ENCODE data around the gene BRAT1.
"Not testable (repeated sequence)": the region's sequence is repeated elsewhere in the genome, so short reads cannot be mapped to it uniquely, and the experiment has no call there.

BRAT1 gene

GRCh38 chr7:2541291-2542010 lies 13.9 kb downstream of the BRAT1 start:
- no peak for DNase-seq (ENCODE audit: low read depth)
- no peak for TF ChIP-seq CTCF (conservative IDR thresholded peaks at IDR 0.05; ENCODE audit: low read depth, low read length)
- no peak overlapping the region for H3K4me3 ChIP-seq (ENCODE audit: low read depth, low read length)

- DNase-seq (ENCODE audit: low read depth), result no peak
- no peak overlapping the region for H3K4me3 ChIP-seq (ENCODE audit: low read depth, low read length)
- no peak for TF ChIP-seq CTCF (conservative IDR thresholded peaks at IDR 0.05; ENCODE audit: low read depth, low read length)
Observed at GRCh38 chr7:2540641-2541051, 14.7 kb downstream of the BRAT1 start.

DNA sequence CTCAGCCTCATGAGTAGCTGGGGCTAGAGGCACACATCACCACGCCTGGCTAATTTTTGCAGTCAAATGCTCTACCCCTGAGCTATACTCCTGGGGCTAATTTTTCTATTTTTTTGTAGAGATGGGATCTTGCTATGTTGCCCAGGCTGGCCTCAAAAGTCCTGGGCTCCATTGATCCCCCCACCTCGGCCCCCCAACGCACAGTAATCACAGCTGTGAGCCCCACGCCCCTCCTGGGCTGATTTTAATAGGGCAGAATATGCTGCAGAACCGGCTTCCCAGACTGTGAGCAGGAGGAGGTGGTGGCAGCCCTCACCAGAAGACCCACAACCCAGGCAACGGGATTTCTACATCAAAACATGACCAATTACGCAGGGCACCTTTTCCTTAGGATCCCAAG lies 15.2 kb downstream of the BRAT1 start:
- no peak for TF ChIP-seq CTCF (conservative IDR thresholded peaks at IDR 0.05; ENCODE audit: low read depth, low read length)
- DNase-seq (ENCODE audit: low read depth), result no peak
- no peak overlapping the region for H3K4me3 ChIP-seq (ENCODE audit: low read depth, low read length)

DNA sequence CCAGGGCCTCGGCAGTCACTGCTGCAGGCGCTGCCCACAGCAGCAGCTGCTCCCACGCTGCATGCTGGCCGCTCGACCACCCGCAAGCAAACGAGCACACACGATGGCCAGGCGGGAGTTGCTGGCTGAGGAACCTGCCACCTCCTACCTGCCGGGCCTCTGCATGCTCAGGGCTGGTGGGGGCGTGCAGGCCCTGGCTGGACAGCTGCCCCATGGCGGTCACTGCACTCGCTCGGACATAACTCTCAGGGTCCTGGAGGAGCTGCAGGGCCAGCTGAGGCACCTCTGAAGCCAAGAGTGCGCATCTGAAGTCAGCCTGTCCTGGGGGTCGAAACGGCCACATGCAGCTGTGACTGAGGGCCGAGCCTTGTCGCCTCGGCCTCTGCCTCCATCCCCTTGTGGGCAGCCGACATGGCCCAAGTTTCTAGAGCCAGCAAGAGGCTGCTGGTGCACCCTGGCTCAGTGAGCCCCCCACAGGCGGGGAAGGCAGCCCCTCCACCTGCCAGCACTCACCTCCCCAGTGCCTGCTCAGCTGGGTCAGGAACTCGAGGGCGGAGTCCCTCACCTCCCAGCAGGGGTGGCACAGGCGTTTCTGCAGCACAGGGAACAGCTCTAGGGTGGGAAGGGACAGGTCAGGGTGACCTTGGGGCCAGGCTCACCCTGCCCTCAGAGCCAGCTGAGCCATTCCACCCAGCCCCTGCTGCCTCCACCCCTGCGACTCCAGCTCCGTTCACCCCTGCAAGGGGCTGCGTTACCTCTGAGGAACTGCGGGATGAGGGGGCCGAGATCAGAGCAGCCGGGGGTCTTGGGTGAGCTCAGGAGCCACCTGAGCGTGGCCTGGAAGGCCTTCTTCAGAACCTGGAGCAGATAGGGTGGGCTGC lies 16.1 kb downstream of the BRAT1 start:
- DNase-seq (ENCODE audit: low read depth), result no peak
- no peak overlapping the region for H3K4me3 ChIP-seq (ENCODE audit: low read depth, low read length)
- TF ChIP-seq CTCF (conservative IDR thresholded peaks at IDR 0.05; ENCODE audit: low read depth, low read length), result no peak

GRCh38 chr7:2537981-2538851 lies 17.1 kb downstream of the BRAT1 start:
- H3K4me3 ChIP-seq (ENCODE audit: low read depth, low read length), result no peak overlapping the region
- TF ChIP-seq CTCF (conservative IDR thresholded peaks at IDR 0.05; ENCODE audit: low read depth, low read length), result no peak
- no peak for DNase-seq (ENCODE audit: low read depth)

DNA sequence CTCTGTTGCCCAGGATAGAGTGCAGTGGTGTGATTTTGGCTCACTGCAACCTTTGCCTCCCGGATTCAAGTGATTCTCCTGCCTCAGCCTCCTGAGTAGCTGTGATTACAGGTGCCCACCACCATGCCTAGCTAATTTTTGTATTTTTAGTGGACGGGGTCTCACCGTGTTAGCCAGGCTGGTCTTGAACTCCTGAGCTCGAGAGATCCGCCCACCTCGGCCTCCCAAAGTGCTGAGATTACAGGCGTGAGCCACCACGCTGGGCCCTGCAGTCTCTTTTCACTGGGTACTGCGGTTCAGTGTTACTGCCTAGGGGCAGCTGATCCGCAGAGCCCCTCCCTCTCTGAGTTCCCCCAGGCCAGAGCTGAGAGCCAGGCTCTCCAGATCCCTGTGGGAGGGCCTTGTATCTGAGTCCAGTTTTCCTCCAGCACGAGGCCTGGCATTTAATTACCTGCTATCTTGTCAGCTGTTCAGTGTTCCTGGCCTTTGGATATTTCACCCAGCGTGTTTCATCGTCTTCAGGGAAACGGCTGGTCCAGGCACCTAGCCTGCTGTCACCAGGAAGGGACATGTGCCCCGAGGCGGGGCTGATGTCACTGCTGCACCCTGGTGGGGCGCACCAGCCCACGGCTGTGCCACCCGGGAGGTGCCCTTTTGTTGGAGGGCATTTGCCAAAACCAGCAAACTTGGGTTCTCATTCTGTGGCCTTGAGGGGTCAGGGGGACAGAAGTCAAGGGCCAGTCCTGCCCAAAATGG lies 19.3 kb downstream of the BRAT1 start:
- H3K4me3 ChIP-seq (ENCODE audit: low read depth, low read length); DNase-seq (ENCODE audit: low read depth): not testable (repeated sequence)

GRCh38 chr7:2534214-2534613 lies 21.1 kb downstream of the BRAT1 start:
- not testable (repeated sequence) for DNase-seq (ENCODE audit: low read depth); H3K4me3 ChIP-seq (ENCODE audit: low read depth, low read length)

DNA sequence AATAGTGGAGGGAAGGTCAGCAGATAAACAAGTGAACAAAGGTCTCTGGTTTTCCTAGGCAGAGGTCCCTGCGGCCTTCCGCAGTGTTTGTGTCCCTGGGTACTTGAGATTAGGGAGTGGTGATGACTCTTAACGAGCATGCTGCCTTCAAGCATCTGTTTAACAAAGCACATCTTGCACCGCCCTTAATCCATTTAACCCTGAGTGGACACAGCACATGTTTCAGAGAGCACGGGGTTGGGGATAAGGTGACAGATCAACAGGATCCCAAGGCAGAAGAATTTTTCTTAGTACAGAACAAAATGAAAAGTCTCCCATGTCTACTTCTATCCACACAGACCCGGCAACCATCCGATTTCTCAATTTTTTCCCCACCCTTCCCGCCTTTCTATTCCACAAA lies 21.8 kb downstream of the BRAT1 start:
- not testable (repeated sequence) for DNase-seq (ENCODE audit: low read depth)

DNA sequence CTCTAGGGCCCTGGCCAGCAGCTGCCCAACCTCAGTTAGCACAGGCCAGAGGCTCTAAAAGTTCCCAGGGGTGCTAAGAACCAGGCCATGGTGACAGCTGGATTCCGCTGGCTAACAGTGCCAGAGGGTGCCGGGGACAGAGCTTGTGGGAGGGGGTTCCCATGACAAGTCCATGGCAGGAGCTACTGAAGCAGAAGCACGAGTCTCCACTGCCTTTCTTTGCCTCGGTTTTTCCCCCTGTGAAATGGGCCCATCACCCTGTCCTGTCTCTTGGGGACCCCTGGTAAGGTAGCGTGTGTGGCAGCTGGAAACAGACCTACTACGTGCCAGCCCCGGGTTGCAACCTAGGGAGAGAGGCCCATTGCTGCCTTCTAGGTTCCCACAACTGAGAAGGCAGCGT lies 22.5 kb downstream of the BRAT1 start:
- DNase-seq (ENCODE audit: low read depth); H3K4me3 ChIP-seq (ENCODE audit: low read depth, low read length): not testable (repeated sequence)

More for the DNA sequence above, 21.8 kb downstream of the BRAT1 start:
- not testable (repeated sequence) for H3K4me3 ChIP-seq (ENCODE audit: low read depth, low read length)

DNA sequence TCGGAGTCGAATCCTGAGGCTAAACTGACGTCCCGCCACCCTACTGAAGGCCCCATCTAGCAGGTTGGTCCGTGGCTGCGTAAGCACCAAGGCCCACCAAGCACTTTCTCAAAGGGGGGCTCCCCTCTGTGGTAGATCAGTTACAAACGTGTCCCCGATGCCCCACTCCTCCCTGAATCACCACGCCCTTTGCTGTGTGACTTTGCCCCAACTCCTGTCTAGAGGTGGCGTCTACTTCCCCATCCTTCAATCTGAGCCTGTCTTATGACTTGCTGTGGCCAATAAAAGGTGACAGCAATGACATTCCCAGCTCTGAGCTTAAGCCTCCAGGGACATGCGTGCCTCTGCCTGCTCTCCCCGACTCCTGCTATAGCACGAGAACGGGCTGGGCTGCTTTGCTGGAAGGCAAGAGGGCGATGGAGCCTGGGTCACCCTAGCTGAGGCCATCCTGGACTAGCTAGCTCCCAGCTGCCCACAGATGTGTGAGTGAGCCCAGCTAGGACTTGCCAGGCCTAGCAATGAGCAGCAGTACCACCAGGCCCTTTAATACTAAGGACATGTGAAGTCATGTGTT lies 23.0 kb downstream of the BRAT1 start:
- not testable (repeated sequence) for H3K4me3 ChIP-seq (ENCODE audit: low read depth, low read length); DNase-seq (ENCODE audit: low read depth)

DNA sequence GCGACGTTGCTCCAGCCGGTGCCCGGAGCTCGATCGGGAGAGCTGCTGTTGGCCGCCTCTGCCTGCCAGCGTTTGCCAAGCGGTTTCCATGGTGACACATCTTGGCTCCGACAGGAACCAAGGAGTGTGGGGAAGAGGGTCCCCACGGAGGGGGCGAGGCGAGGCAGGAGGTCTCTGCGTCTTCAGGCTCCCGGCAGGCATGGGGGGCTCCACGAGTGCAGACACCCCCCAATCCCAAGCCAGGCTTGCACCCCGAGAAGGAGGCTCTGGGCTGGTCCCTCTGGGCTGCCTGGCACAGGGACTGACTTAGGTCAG lies 23.6 kb downstream of the BRAT1 start:
- not testable (repeated sequence) for DNase-seq (ENCODE audit: low read depth); H3K4me3 ChIP-seq (ENCODE audit: low read depth, low read length)

Data from choroid plexus epithelial cell (primary cell).